H9 (cell line): Measurements from ENCODE around the gene PIP4K2A. TPM values are rescaled to one million over a fixed set of nuclear protein-coding genes. Genes with fewer than 3 reads are reported as not detected.
A peak's percentile ranks its signal among the peaks of the same experiment; 100 is the strongest.

ENCODE experiments used
- DNase-seq: peaks from one replicate; pipeline ENCODE4 v3.0.0-alpha.2; 2017
- H2AFZ ChIP-seq: one replicate; pipeline ENCODE4 v1.6.1; 2013; ENCODE audit warnings: mild to moderate bottlenecking, low read length, control low read depth, moderate library complexity
- H2AK5ac ChIP-seq: 2 replicates; pipeline ENCODE4 v1.6.1; 2013; ENCODE audit warnings: low read length, control low read depth, mixed read lengths; ENCODE audit not compliant: insufficient read length
- H2BK120ac ChIP-seq: one replicate; pipeline ENCODE4 v1.6.1; 2013; ENCODE audit warnings: low read depth, mild to moderate bottlenecking, low read length, control low read depth, inconsistent platforms; ENCODE audit not compliant: poor library complexity, severe bottlenecking
- H2BK12ac ChIP-seq: 2 replicates; pipeline ENCODE4 v1.6.1; 2013; ENCODE audit warnings: low read length, control low read depth, mixed read lengths, low read depth; ENCODE audit not compliant: insufficient read length
- H2BK15ac ChIP-seq: 2 replicates; pipeline ENCODE4 v1.6.1; 2013; ENCODE audit warnings: low read depth, low read length, control low read depth
- H2BK20ac ChIP-seq: one replicate; pipeline ENCODE4 v1.6.1; 2013; ENCODE audit warnings: low read depth, mild to moderate bottlenecking, low read length, control low read depth, inconsistent platforms; ENCODE audit not compliant: poor library complexity, severe bottlenecking
- H2BK5ac ChIP-seq: 2 replicates; pipeline ENCODE4 v1.6.1; 2013; ENCODE audit warnings: low read length, control low read depth, mixed read lengths; ENCODE audit not compliant: insufficient read length
- H3K14ac ChIP-seq: 2 replicates; pipeline ENCODE4 v1.6.1; 2013; ENCODE audit warnings: low read length, control low read depth; ENCODE audit not compliant: insufficient read depth
- H3K18ac ChIP-seq: 2 replicates; pipeline ENCODE4 v1.6.1; 2013; ENCODE audit warnings: low read depth, mild to moderate bottlenecking, mixed read lengths, low read length, control low read depth; ENCODE audit not compliant: insufficient read length
- H3K23ac ChIP-seq: 2 replicates; pipeline ENCODE4 v1.6.1; 2013; ENCODE audit warnings: low read length, control low read depth, mixed read lengths, low read depth; ENCODE audit not compliant: insufficient read length
- H3K23me2 ChIP-seq: 2 replicates; pipeline ENCODE4 v1.6.1; 2013; ENCODE audit warnings: low read depth, mild to moderate bottlenecking, mixed read lengths, low read length, control low read depth; ENCODE audit not compliant: insufficient read length, poor library complexity, severe bottlenecking
- H3K27ac ChIP-seq: 2 replicates; pipeline ENCODE4 v1.5.1; 2013; ENCODE audit warnings: low read length, control low read depth, mixed read lengths, low read depth; ENCODE audit not compliant: insufficient read length
- H3K27me3 ChIP-seq: 2 replicates; pipeline ENCODE4 v1.6.1; 2013; ENCODE audit warnings: low read length, control low read depth, inconsistent platforms; ENCODE audit not compliant: insufficient read depth
- H3K4ac ChIP-seq: 2 replicates; pipeline ENCODE4 v1.6.1; 2013; ENCODE audit warnings: low read depth, mild to moderate bottlenecking, control low read depth, inconsistent platforms, low read length, moderate library complexity
- H3K4me1 ChIP-seq: 2 replicates; pipeline ENCODE4 v1.6.1; 2013; ENCODE audit warnings: low read length, control low read depth, inconsistent platforms; ENCODE audit not compliant: insufficient read depth
- H3K4me2 ChIP-seq: 2 replicates; pipeline ENCODE4 v1.6.1; 2013; ENCODE audit warnings: low read length, control low read depth, mixed read lengths; ENCODE audit not compliant: insufficient read length, insufficient read depth
- H3K56ac ChIP-seq: 2 replicates; pipeline ENCODE4 v1.6.1; 2013; ENCODE audit warnings: low read depth, mild to moderate bottlenecking, mixed read lengths, low read length, control low read depth; ENCODE audit not compliant: insufficient read length
- H3K79me1 ChIP-seq: 2 replicates; pipeline ENCODE4 v1.6.1; 2013; ENCODE audit warnings: low read depth, mild to moderate bottlenecking, moderate library complexity, low read length, control low read depth, inconsistent platforms; ENCODE audit not compliant: insufficient read depth, poor library complexity, severe bottlenecking
- H3K79me2 ChIP-seq: 2 replicates; pipeline ENCODE4 v1.6.1; 2013; ENCODE audit warnings: low read length, control low read depth, inconsistent platforms; ENCODE audit not compliant: insufficient read depth
- H3K9ac ChIP-seq: 2 replicates; pipeline ENCODE4 v1.6.1; 2013; ENCODE audit warnings: low read length, control low read depth, mixed read lengths; ENCODE audit not compliant: insufficient read length; ENCODE audit errors: extremely low read depth
- H3K9me3 ChIP-seq: one replicate; pipeline ENCODE4 v1.6.1; 2013; ENCODE audit warnings: low read depth, low read length, inconsistent platforms; ENCODE audit not compliant: control insufficient read depth
- H3T11ph ChIP-seq: one replicate; pipeline ENCODE4 v1.6.1; 2013; ENCODE audit warnings: mild to moderate bottlenecking, low read length, control low read depth, inconsistent platforms
- H4K20me1 ChIP-seq: one replicate; pipeline ENCODE4 v1.6.1; 2013; ENCODE audit not compliant: control insufficient read depth, insufficient read length, insufficient read depth
- H4K5ac ChIP-seq: 2 replicates; pipeline ENCODE4 v1.6.1; 2013; ENCODE audit warnings: low read depth, mild to moderate bottlenecking, mixed read lengths, low read length, control low read depth; ENCODE audit not compliant: insufficient read length
- H4K8ac ChIP-seq: replicated peaks from 2 replicates; pipeline ENCODE4 v1.6.1; 2013; ENCODE audit warnings: low read length, control low read depth, mixed read lengths, low read depth; ENCODE audit not compliant: insufficient read length
- H4K91ac ChIP-seq: 2 replicates; pipeline ENCODE4 v1.6.1; 2013; ENCODE audit warnings: low read depth, mild to moderate bottlenecking, moderate library complexity, mixed read lengths, low read length, control low read depth; ENCODE audit not compliant: insufficient read length
- H3K27ac Mint-ChIP-seq, 3 experiments: 2 replicates in 2 of 3; 3 replicates in 1 of 3; pipeline ENCODE4 v1.8.0; 2020 to 2021; ENCODE audit warnings: mixed read lengths in 3 of 3, mild to moderate bottlenecking in 1 of 3, moderate library complexity in 1 of 3
- H3K27me3 Mint-ChIP-seq: 2 replicates; pipeline ENCODE4 v1.8.0; 2021; ENCODE audit warnings: low read depth, mild to moderate bottlenecking, moderate library complexity, mixed read lengths
- H3K36me3 Mint-ChIP-seq, 3 experiments: 2 replicates in 2 of 3; 3 replicates in 1 of 3; pipeline ENCODE4 v1.8.0; 2020 to 2021; ENCODE audit warnings: low read depth in 3 of 3, mixed read lengths in 3 of 3; ENCODE audit not compliant: insufficient read depth in 1 of 3
- H3K4me1 Mint-ChIP-seq, 2 experiments: 2 replicates each; pipeline ENCODE4 v1.8.0; 2020; ENCODE audit warnings: mixed read lengths in 2 of 2
- H3K4me3 Mint-ChIP-seq, 2 experiments: 2 replicates in 1 of 2; 3 replicates in 1 of 2; pipeline ENCODE4 v1.8.0; 2020 to 2021; ENCODE audit warnings: mild to moderate bottlenecking in 2 of 2, mixed read lengths in 2 of 2, moderate library complexity in 1 of 2
- H3K9me3 Mint-ChIP-seq, 2 experiments: 2 replicates in 1 of 2; 3 replicates in 1 of 2; pipeline ENCODE4 v1.8.0; 2020; ENCODE audit warnings: mild to moderate bottlenecking in 2 of 2, mixed read lengths in 2 of 2, moderate library complexity in 1 of 2
- CTCF ChIP-seq: fragments of 200-600 bp; sonication (generic); conservative IDR thresholded peaks from 3 replicates; pipeline ENCODE4 v1.8.0; 2021; ENCODE audit warnings: antibody characterized with exemption, mild to moderate bottlenecking
- WGBS: extraction: QIAGEN DNeasy Blood & Tissue Kit; methylation state at CpG from one replicate; pipeline ENCODE4 v1.1.7; 2013; ENCODE audit warnings: missing lambda C conversion rate, low lambda C conversion rate, mixed read lengths; ENCODE audit not compliant: insufficient read length; ENCODE audit errors: extremely low coverage; 5-methylcytosine and 5-hydroxymethylcytosine counted together
- total RNA-seq: library from RNA; stranded (reverse); gene quantifications from 2 replicates; pipeline ENCODE4 v1.2.1, GENCODE V29; 2021

PIP4K2A gene
- total RNA-seq, 1 experiment from 2014 or later = 33.6 TPM

GRCh38 chr10:22583683-22584082 lies 130.7 kb downstream of the PIP4K2A start:
- Histone ChIP-seq H3T11ph (no peak overlapping the region), H3K14ac (no peak overlapping the region), H3K4me1 (no peaks in the 10 kb centered on the region), H2BK20ac (no peak overlapping the region), H4K8ac (no peak overlapping the region), H3K4ac (no peak overlapping the region), H2AFZ (no peak overlapping the region), H3K79me2 (no peaks in the 10 kb centered on the region), H3K27me3 (no peaks in the 10 kb centered on the region), H2BK12ac (no peak overlapping the region), H2BK5ac (no peak overlapping the region), H4K5ac (no peak overlapping the region), H4K91ac (no peak overlapping the region), H3K4me2 (no peak overlapping the region), H3K23me2 (no peaks in the 10 kb centered on the region), H3K9ac (no peak overlapping the region), H3K27ac (no peak overlapping the region), H3K9me3 (no peaks in the 10 kb centered on the region), H3K18ac (no peak overlapping the region), H2BK120ac (no peak overlapping the region), H2AK5ac (no peak overlapping the region), H3K79me1 (no peaks in the 10 kb centered on the region), H3K23ac (no peak overlapping the region), H4K20me1 (no peaks in the 10 kb centered on the region), H2BK15ac (no peak overlapping the region), H3K56ac (no peak overlapping the region)
- no peak; the same call in 2 of the 3 replicates for TF ChIP-seq CTCF
- peaks cover 7 to 22% (median 22%) of the 10 kb centered on the region in 3 experiments for H3K36me3 Mint-ChIP-seq
- no peaks in the 10 kb centered on the region; the same call in 1 of the 2 replicates for H3K27me3 Mint-ChIP-seq
- no CpG with 5 or more reads among the region's 5 CpGs for WGBS
- H3K4me3 Mint-ChIP-seq = no peak overlapping the region
- 0 out of 4 replicates have a peak, but pooled peaks cover 0 to 3% of the 10 kb centered on the region in 2 experiments for H3K4me1 Mint-ChIP-seq
- DNase-seq = peak; percentile 41
- H3K27ac Mint-ChIP-seq = peak overlapping the region in 1 of 3 experiments; percentile 13; a peak in 1 of 7 replicates
- no peaks in the 10 kb centered on the region for H3K9me3 Mint-ChIP-seq
